Mesenchymal stem cell (in vitro differentiated cells and primary cell): ENCODE results near the gene TMEM37.

Experiments
- DNase-seq: peaks from one replicate; pipeline ENCODE4 v3.0.0-alpha.2; 2013
- H2AFZ ChIP-seq: one replicate; pipeline ENCODE4 v1.6.1; 2013; ENCODE audit warnings: low read depth, mild to moderate bottlenecking, control low read depth, inconsistent platforms, low read length, moderate library complexity
- H2AK5ac ChIP-seq: 2 replicates; pipeline ENCODE4 v1.6.1; 2013; ENCODE audit warnings: low read length, moderate library complexity, mild to moderate bottlenecking, inconsistent platforms; ENCODE audit not compliant: severe bottlenecking
- H2BK120ac ChIP-seq: one replicate; pipeline ENCODE4 v1.6.1; 2013; ENCODE audit warnings: low read depth, mild to moderate bottlenecking, inconsistent platforms, low read length, moderate library complexity
- H2BK12ac ChIP-seq, 2 experiments: one replicate each; pipeline ENCODE4 v1.6.1; 2013; ENCODE audit warnings: inconsistent platforms in 2 of 2, low read length in 2 of 2, mild to moderate bottlenecking in 2 of 2, moderate library complexity in 2 of 2, control low read depth in 1 of 2
- H2BK15ac ChIP-seq: one replicate; pipeline ENCODE4 v1.6.1; 2013; ENCODE audit warnings: mild to moderate bottlenecking, low read depth, inconsistent platforms; ENCODE audit not compliant: poor library complexity, severe bottlenecking
- H2BK5ac ChIP-seq: 2 replicates; pipeline ENCODE4 v1.6.1; 2013; ENCODE audit warnings: low read depth, mild to moderate bottlenecking, low read length, control low read depth, inconsistent platforms; ENCODE audit not compliant: poor library complexity, severe bottlenecking
- H3K14ac ChIP-seq, 2 experiments: one replicate each; pipeline ENCODE4 v1.6.1; 2013; ENCODE audit warnings: inconsistent platforms in 2 of 2, low read length in 2 of 2, control low read depth in 1 of 2, mild to moderate bottlenecking in 1 of 2, moderate library complexity in 1 of 2
- H3K18ac ChIP-seq, 2 experiments: one replicate each; pipeline ENCODE4 v1.6.1; 2013; ENCODE audit warnings: inconsistent platforms in 2 of 2, low read length in 2 of 2, control low read depth in 1 of 2, low read depth in 1 of 2, mild to moderate bottlenecking in 1 of 2
- H3K23ac ChIP-seq, 2 experiments: one replicate each; pipeline ENCODE4 v1.6.1; 2013; ENCODE audit warnings: inconsistent platforms in 2 of 2, low read length in 2 of 2, mild to moderate bottlenecking in 2 of 2, moderate library complexity in 2 of 2, control low read depth in 1 of 2
- H3K27ac ChIP-seq: 2 replicates; pipeline ENCODE4 v1.5.1; 2013; ENCODE audit warnings: mild to moderate bottlenecking, moderate library complexity, low read length, control low read depth, inconsistent platforms; ENCODE audit not compliant: poor library complexity, severe bottlenecking
- H3K27me3 ChIP-seq, 2 experiments: 2 replicates each; pipeline versions ENCODE4 v1.6.1 to v1.7.0; 2013; ENCODE audit warnings: low read length in 2 of 2, mild to moderate bottlenecking in 2 of 2, moderate library complexity in 2 of 2, control low read depth in 1 of 2, inconsistent platforms in 1 of 2; ENCODE audit not compliant: control insufficient read depth in 1 of 2, insufficient read depth in 1 of 2
- H3K36me3 ChIP-seq, 2 experiments: 2 replicates each; pipeline versions ENCODE4 v1.6.1 to v1.7.0; 2013; ENCODE audit warnings: low read length in 2 of 2, control low read depth in 1 of 2, inconsistent platforms in 1 of 2, low read depth in 1 of 2, mild to moderate bottlenecking in 1 of 2; ENCODE audit not compliant: insufficient read depth in 2 of 2, control insufficient read depth in 1 of 2
- H3K4ac ChIP-seq, 2 experiments: one replicate each; pipeline ENCODE4 v1.6.1; 2013; ENCODE audit warnings: inconsistent platforms in 2 of 2, low read length in 2 of 2, mild to moderate bottlenecking in 2 of 2, moderate library complexity in 2 of 2, control low read depth in 1 of 2, low read depth in 1 of 2
- H3K4me1 ChIP-seq: 2 replicates; pipeline ENCODE4 v1.6.1; 2013; ENCODE audit warnings: low read depth, low read length, control low read depth; ENCODE audit not compliant: control insufficient read depth, insufficient read depth
- H3K4me2 ChIP-seq: 2 replicates; pipeline ENCODE4 v1.6.1; 2013; ENCODE audit warnings: low read length, mild to moderate bottlenecking, inconsistent platforms; ENCODE audit not compliant: poor library complexity, severe bottlenecking
- H3K4me3 ChIP-seq, 2 experiments: 2 replicates each; pipeline versions ENCODE4 v1.5.1 to v1.7.0; 2013; ENCODE audit warnings: low read length in 2 of 2, mild to moderate bottlenecking in 2 of 2, control low read depth in 1 of 2, low read depth in 1 of 2; ENCODE audit not compliant: insufficient read depth in 1 of 2
- H3K79me1 ChIP-seq: replicated peaks from 2 replicates; pipeline ENCODE4 v1.6.1; 2013; ENCODE audit warnings: mild to moderate bottlenecking, control low read depth, low read length, inconsistent platforms; ENCODE audit not compliant: poor library complexity, severe bottlenecking
- H3K9ac ChIP-seq: 2 replicates; pipeline ENCODE4 v1.7.0; 2013; ENCODE audit warnings: mild to moderate bottlenecking, low read length, moderate library complexity
- H3K9me3 ChIP-seq: 2 replicates; pipeline ENCODE4 v1.7.0; 2013; ENCODE audit warnings: mild to moderate bottlenecking, low read length; ENCODE audit not compliant: control insufficient read depth
- H4K8ac ChIP-seq: one replicate; pipeline ENCODE4 v1.6.1; 2013; ENCODE audit warnings: inconsistent platforms, mild to moderate bottlenecking, low read length, moderate library complexity
- H4K91ac ChIP-seq: one replicate; pipeline ENCODE4 v1.6.1; 2013; ENCODE audit warnings: mild to moderate bottlenecking, low read length, inconsistent platforms
- WGBS: methylation state at CpG from one replicate; pipeline ENCODE4 v1.1.7; 2013; ENCODE audit warnings: mixed read lengths; 5-methylcytosine and 5-hydroxymethylcytosine counted together

Gene TMEM37

GRCh38 chr2:119478188-119478977 is 46.7 kb downstream of the TMEM37 start:
- H3K4me1 ChIP-seq: peaks cover 30% of the 10 kb centered on the region
- no peak overlapping the region for H3K4ac ChIP-seq
- H2AFZ ChIP-seq: no peak overlapping the region
- no peak overlapping the region for H2BK15ac ChIP-seq
- H3K27me3 ChIP-seq: peaks cover 0 to 73% of the 10 kb centered on the region in 2 experiments
- H3K27ac ChIP-seq: no peak overlapping the region
- no peaks in the 10 kb centered on the region for H3K9me3 ChIP-seq
- no peak overlapping the region for H2BK120ac ChIP-seq
- no peaks in the 10 kb centered on the region for H3K79me1 ChIP-seq
- no peak overlapping the region for H3K23ac ChIP-seq
- H3K14ac ChIP-seq: no peak overlapping the region
- peak overlapping the region; percentile 21 for H2AK5ac ChIP-seq
- H4K8ac ChIP-seq: no peak overlapping the region
- no peak overlapping the region for H3K4me2 ChIP-seq
- H3K18ac ChIP-seq: no peak overlapping the region
- no peak overlapping the region for H2BK5ac ChIP-seq
- no peak for DNase-seq
- no peak overlapping the region for H3K4me3 ChIP-seq
- no peaks in the 10 kb centered on the region for H3K36me3 ChIP-seq
- no peak overlapping the region for H3K9ac ChIP-seq
- H2BK12ac ChIP-seq: no peak overlapping the region
- 84% methylated on average over 12 of the region's 12 CpGs for WGBS
- peak overlapping the region; percentile 11 for H4K91ac ChIP-seq

DNA sequence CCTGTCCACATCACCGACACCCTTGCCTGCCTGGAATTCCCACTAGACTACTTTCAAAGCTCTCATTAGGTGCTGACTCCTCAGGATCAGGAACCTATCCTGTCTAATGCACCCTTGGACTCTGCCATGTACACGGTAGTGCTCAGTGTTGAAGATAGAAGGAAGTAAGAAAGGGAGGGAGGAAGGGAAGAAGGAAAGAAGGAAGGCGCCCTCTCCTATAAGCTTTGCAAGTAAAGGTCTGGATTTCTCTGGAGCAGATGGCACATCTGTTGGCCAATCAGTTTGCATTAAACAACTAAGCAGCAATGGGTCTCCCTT is 47.3 kb downstream of the TMEM37 start:
- Histone ChIP-seq H3K14ac (no peak overlapping the region), H2AFZ (no peak overlapping the region), H4K91ac (peak overlapping the region; percentile 11), H2BK5ac (no peak overlapping the region), H4K8ac (no peak overlapping the region), H3K9ac (no peak overlapping the region), H3K27ac (no peak overlapping the region), H2BK12ac (no peak overlapping the region), H2BK15ac (no peak overlapping the region), H3K9me3 (no peaks in the 10 kb centered on the region), H3K4ac (no peak overlapping the region), H3K27me3 (peaks cover 0 to 77% of the 10 kb centered on the region in 2 experiments), H3K36me3 (no peaks in the 10 kb centered on the region), H3K23ac (no peak overlapping the region), H3K18ac (no peak overlapping the region), H2BK120ac (no peak overlapping the region), H3K79me1 (no peaks in the 10 kb centered on the region), H2AK5ac (no peak overlapping the region), H3K4me2 (no peak overlapping the region), H3K4me3 (no peak overlapping the region), H3K4me1 (peaks cover 35% of the 10 kb centered on the region)
- 99% methylated on average over 3 of the region's 3 CpGs for WGBS
- DNase-seq: no peak

DNA sequence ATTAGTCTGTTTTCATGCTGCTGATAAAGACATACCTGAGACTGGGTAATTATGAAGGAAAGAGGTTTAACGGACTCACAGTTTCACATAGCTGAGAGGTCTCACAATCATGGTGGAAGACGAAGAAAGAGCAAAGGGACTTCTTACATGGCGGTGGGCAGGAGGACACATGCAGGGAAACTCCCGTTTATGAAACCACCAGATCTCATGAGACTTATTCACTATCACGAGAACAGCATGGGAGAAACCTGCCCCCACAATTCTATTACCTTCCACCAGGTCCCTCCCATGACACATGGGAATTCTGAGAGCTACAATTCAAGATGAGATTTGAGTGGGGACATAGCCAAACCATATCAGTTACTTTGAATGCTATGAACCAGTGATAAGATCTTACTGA is 48.5 kb downstream of the TMEM37 start:
- peaks cover 0 to 78% of the 10 kb centered on the region in 2 experiments for H3K27me3 ChIP-seq
- no peak overlapping the region for H2BK15ac ChIP-seq
- no peak overlapping the region for H3K4me3 ChIP-seq
- H3K23ac ChIP-seq: no peak overlapping the region
- no peak overlapping the region for H3K4ac ChIP-seq
- DNase-seq: no peak
- H3K4me1 ChIP-seq: peaks cover 42% of the 10 kb centered on the region
- H3K4me2 ChIP-seq: no peak overlapping the region
- no peak overlapping the region for H2AK5ac ChIP-seq
- H3K9ac ChIP-seq: no peak overlapping the region
- no peak overlapping the region for H2BK12ac ChIP-seq
- H3K36me3 ChIP-seq: no peaks in the 10 kb centered on the region
- no peak overlapping the region for H2AFZ ChIP-seq
- no peak overlapping the region for H2BK5ac ChIP-seq
- H3K18ac ChIP-seq: no peak overlapping the region
- no peak overlapping the region for H4K91ac ChIP-seq
- no peak overlapping the region for H2BK120ac ChIP-seq
- no peak overlapping the region for H3K27ac ChIP-seq
- H3K9me3 ChIP-seq: no peaks in the 10 kb centered on the region
- no peak overlapping the region for H3K14ac ChIP-seq
- no peak overlapping the region for H4K8ac ChIP-seq
- WGBS: 83% methylated on average over 5 of the region's 5 CpGs
- H3K79me1 ChIP-seq: no peaks in the 10 kb centered on the region

GRCh38 chr2:119480718-119481142 is 49.1 kb downstream of the TMEM37 start:
- Histone ChIP-seq H3K79me1 (no peaks in the 10 kb centered on the region), H3K14ac (no peak overlapping the region), H4K8ac (no peak overlapping the region), H2BK15ac (no peak overlapping the region), H2AFZ (no peak overlapping the region), H3K9me3 (no peaks in the 10 kb centered on the region), H3K23ac (no peak overlapping the region), H3K4ac (no peak overlapping the region), H3K18ac (no peak overlapping the region), H3K9ac (no peak overlapping the region), H4K91ac (no peak overlapping the region), H3K27ac (no peak overlapping the region), H2BK12ac (no peak overlapping the region), H2BK120ac (no peak overlapping the region), H3K4me2 (no peak overlapping the region), H3K4me1 (peaks cover 45% of the 10 kb centered on the region), H3K4me3 (no peak overlapping the region), H2BK5ac (no peak overlapping the region), H3K36me3 (no peaks in the 10 kb centered on the region), H2AK5ac (no peak overlapping the region), H3K27me3 (peaks cover 0 to 81% of the 10 kb centered on the region in 2 experiments)
- WGBS: 65% methylated on average over 11 of the region's 11 CpGs
- DNase-seq: no peak
